Duodenal mucosa (tissue), 2 donors: ENCODE measurements around the gene MANBA.

Experiments used
- H3K27ac ChIP-seq: one replicate; pipeline ENCODE4 v1.7.0; 2013; ENCODE audit warnings: low read depth, low read length
- H3K27me3 ChIP-seq, 2 donors: one replicate each; pipeline ENCODE4 v1.7.0; 2013; ENCODE audit warnings: low read length in 2 of 2, control low read depth in 1 of 2; ENCODE audit not compliant: insufficient read depth in 2 of 2, control insufficient read depth in 1 of 2
- H3K36me3 ChIP-seq, 2 donors: one replicate each; pipeline ENCODE4 v1.7.0; 2013; ENCODE audit warnings: low read length in 2 of 2, control low read depth in 1 of 2; ENCODE audit not compliant: insufficient read depth in 2 of 2, control insufficient read depth in 1 of 2
- H3K4me1 ChIP-seq, 2 donors: one replicate each; pipeline ENCODE4 v1.7.0; 2013; ENCODE audit warnings: low read length in 2 of 2, control low read depth in 1 of 2; ENCODE audit not compliant: insufficient read depth in 2 of 2, control insufficient read depth in 1 of 2
- H3K4me3 ChIP-seq, 2 donors: one replicate each; pipeline ENCODE4 v1.7.0; 2013; ENCODE audit warnings: low read length in 2 of 2, low read depth in 1 of 2
- H3K9ac ChIP-seq, 2 donors: one replicate each; pipeline ENCODE4 v1.7.0; 2013; ENCODE audit warnings: low read length in 2 of 2, low read depth in 1 of 2
- H3K9me3 ChIP-seq, 2 donors: one replicate each; pipeline ENCODE4 v1.7.0; 2013; ENCODE audit warnings: low read length in 2 of 2, control low read depth in 1 of 2; ENCODE audit not compliant: control insufficient read depth in 1 of 2

MANBA gene

DNA sequence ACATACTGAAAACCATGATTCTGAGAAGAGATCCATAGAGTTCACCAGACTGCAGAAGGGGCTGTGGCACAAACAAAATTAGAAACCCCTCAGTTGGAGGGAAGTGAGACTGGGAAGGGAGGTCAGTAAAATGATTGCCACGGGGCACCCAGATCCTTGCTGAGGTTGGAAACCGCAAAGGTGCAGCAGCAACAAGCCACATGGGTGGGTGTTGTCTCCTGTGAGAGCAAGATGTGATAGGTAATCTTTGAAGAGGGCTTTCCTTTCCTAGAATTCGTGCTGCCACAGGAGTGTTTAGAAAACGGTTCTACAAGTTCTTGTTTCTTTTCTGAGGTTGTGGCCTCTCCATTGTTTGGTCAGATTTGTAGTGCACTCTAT, 174.1 kb downstream of the MANBA start:
- H3K27ac ChIP-seq, result no peak overlapping the region
- H3K36me3 ChIP-seq, result peaks cover 10 to 56% of the 10 kb centered on the region in 2 donors
- no peak overlapping the region for H3K4me3 ChIP-seq
- no peaks in the 10 kb centered on the region for H3K27me3 ChIP-seq
- H3K9me3 ChIP-seq, result peaks cover 0 to 3% of the 10 kb centered on the region in 2 donors
- no peak overlapping the region for H3K9ac ChIP-seq
- no peaks in the 10 kb centered on the region for H3K4me1 ChIP-seq

DNA sequence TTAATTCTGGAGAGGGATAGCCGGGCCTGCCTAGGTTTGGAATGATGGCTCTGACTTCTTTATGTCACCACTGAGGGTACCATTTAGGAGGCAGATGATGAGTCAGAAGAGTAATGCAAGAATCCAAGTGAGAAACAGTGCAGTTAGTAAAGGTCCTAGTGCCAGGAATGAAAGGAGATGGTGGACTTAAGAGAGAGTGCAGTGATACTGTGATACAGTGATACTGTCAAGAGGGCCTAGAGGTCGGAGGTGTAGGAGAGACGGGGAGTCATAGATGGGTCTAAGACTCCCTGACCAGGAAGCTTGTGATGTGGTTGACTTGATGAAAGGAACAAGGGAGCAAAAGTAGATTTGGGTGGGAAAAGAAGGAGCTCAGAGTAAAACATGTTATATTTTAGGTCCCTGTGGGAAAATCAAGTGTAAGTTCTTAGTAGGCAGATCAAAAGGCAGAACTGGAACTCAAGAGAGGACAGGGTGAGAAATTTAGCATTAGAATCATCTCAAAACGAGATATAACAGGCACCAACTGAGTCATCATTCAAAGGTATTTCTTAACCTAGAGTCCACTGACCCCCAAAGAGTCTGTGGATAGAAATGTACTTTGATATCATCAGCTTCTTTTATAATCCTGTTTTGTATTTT, 174.6 kb downstream of the MANBA start:
- no peaks in the 10 kb centered on the region for H3K4me1 ChIP-seq
- no peak overlapping the region for H3K9ac ChIP-seq

DNA sequence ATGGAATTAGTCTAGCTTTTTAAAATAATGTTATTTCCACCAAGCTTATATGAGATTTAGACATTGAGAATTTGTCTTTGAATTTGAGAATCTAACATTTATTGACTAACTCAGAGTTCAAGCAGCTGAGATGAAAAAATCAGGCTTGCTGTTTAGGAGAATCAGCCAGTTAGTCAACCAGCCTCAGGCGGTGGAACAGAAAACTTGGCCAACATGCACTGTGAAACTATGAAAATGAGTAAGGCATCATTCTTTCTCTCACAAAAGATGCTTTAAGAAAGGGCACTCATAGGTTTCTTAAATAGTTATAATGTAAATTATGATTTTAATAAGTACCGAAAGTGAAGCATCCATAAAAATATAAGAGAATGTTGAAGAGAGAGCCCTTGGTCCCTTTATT, 175.4 kb downstream of the MANBA start:
- H3K4me1 ChIP-seq, result no peaks in the 10 kb centered on the region
- H3K36me3 ChIP-seq, result peaks cover 14 to 63% of the 10 kb centered on the region in 2 donors
- H3K27me3 ChIP-seq, result no peaks in the 10 kb centered on the region
- H3K27ac ChIP-seq, result no peak overlapping the region
- H3K9ac ChIP-seq, result no peak overlapping the region
- no peaks in the 10 kb centered on the region for H3K9me3 ChIP-seq
- H3K4me3 ChIP-seq, result no peak overlapping the region

More for the DNA sequence above, 174.6 kb downstream of the MANBA start:
- Histone ChIP-seq H3K4me3 (no peak overlapping the region), H3K27ac (no peak overlapping the region), H3K9me3 (peaks cover 0 to 3% of the 10 kb centered on the region in 2 donors), H3K36me3 (peaks cover 13 to 59% of the 10 kb centered on the region in 2 donors), H3K27me3 (no peaks in the 10 kb centered on the region)

DNA sequence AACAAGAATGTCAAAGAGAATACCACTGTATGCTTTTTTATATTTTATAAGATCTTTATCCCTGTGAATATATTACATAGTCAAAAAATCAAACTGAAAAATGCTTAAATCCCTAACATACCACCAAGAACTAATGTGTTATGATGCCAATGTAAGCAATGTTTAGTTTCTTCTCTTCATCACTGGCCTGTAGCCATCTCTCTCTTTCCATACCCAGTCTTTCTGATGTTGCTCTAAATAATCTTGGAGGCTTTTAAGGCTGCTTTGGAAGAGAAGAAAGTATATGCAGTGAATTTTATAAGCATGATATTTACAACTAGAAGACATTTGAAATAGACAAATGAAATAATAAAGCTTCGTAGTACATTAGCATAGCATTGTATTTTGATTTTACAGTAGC, 176.7 kb downstream of the MANBA start:
- H3K9me3 ChIP-seq, result no peaks in the 10 kb centered on the region
- H3K36me3 ChIP-seq, result peaks cover 16 to 62% of the 10 kb centered on the region in 2 donors
- H3K4me3 ChIP-seq, result no peak overlapping the region

More for the DNA sequence above, 176.7 kb downstream of the MANBA start:
- Histone ChIP-seq H3K27ac (no peak overlapping the region), H3K4me1 (no peaks in the 10 kb centered on the region), H3K27me3 (no peaks in the 10 kb centered on the region), H3K9ac (no peak overlapping the region)
